Right lobe of liver (tissue), 6 donors: ENCODE measurements around the gene SUSD5. TPM values are rescaled to one million over a fixed set of nuclear protein-coding genes. Genes with fewer than 3 reads are reported as not detected.

Experiments
- ATAC-seq, 4 donors: fragments of 200-7000 bp; cut with Tn5 transposase; one replicate each; pipeline ENCODE4 v1.9.1; 2020; ENCODE audit warnings: mild to moderate bottlenecking in 4 of 4, moderate library complexity in 4 of 4
- DNase-seq, 3 donors: peaks; one replicate each; pipeline ENCODE4 v3.0.0-alpha.2; 2020
- H3K27ac ChIP-seq, 3 donors: fragments of 200-600 bp; one replicate each; pipeline ENCODE4 v1.8.0; 2022
- H3K27me3 ChIP-seq, 2 donors: fragments of 200-600 bp; one replicate each; pipeline ENCODE4 v1.8.0; 2022
- H3K36me3 ChIP-seq, 4 donors: fragments of 200-600 bp; sonication (generic) in 1 of 4; one replicate each; pipeline versions ENCODE4 v1.5.1 to v1.8.0; 2017 to 2022; ENCODE audit warnings: control low read depth in 1 of 4
- H3K4me1 ChIP-seq, 4 donors: fragments of 200-600 bp; sonication (generic) in 1 of 4; one replicate each; pipeline versions ENCODE4 v1.5.1 to v1.8.0; 2017 to 2022; ENCODE audit warnings: control low read depth in 1 of 4
- H3K4me3 ChIP-seq, 3 donors: fragments of 200-600 bp; one replicate each; pipeline ENCODE4 v1.8.0; 2022
- H3K9me3 ChIP-seq, 4 donors: fragments of 200-600 bp; sonication (generic) in 1 of 4; one replicate each; pipeline versions ENCODE4 v1.5.1 to v1.8.0; 2017 to 2022; ENCODE audit warnings: control low read depth in 1 of 4
- POLR2A ChIP-seq: fragments of 450-650 bp; IDR thresholded peaks from one replicate; pipeline ENCODE4 v1.6.1; 2017; ENCODE audit warnings: antibody characterized with exemption, mild to moderate bottlenecking
- WGBS: methylation state at CpG from one replicate; pipeline ENCODE4 v1.1.6; 2018; ENCODE audit warnings: low coverage, low lambda C conversion rate; ENCODE audit not compliant: insufficient coverage; ENCODE audit errors: missing lambda C conversion rate; 5-methylcytosine and 5-hydroxymethylcytosine counted together
- intact Hi-C, 2 donors: fragments of 100-400 bp; cut with DNase I; formaldehyde crosslinking; loops; one replicate each; pipeline versions ENCODE4 v1.11.2 to v1.14.1; 2022
- total RNA-seq, 6 experiments: library from RNA; depleted of rRNA in 2 of 6; stranded (reverse); fragments of >200 nt in 2 of 6; fragmentation: NEBNext Ultra II Directional in 3 of 6; extraction: Animal tissue kit (Norgen Biotek cat#: 25700) in 3 of 6; gene quantifications; one replicate each; pipeline versions ENCODE4 v1.1.0 to v1.2.4, GENCODE V29; 2016 to 2023
- TF ChIP-seq, protein P1 (sequence below), 4 donors: fragments of 200-600 bp in 3 of 4; fragments of 450-650 bp in 1 of 4; IDR thresholded peaks; one replicate each; pipeline versions ENCODE4 v1.5.1 to v1.8.0; 2016 to 2022; ENCODE audit warnings: antibody characterized with exemption in 4 of 4, mild to moderate bottlenecking in 2 of 4
- donor health status: DM: no; HTN: yes; CAD: no.
- donor health status: DM: no; HTN: no; CAD: no.
- donor health status: DM: no; HTN: no; CAD: no.
- donor health status: DM: no; HTN: yes; CAD: no.
- donor health status: DM: no; HTN: yes; CAD: no.

The SUSD5 gene
- total RNA-seq, 6 experiments from 2014 or later = 0.05 to 0.20 (median 0.16) TPM; not detected in 2

DNA sequence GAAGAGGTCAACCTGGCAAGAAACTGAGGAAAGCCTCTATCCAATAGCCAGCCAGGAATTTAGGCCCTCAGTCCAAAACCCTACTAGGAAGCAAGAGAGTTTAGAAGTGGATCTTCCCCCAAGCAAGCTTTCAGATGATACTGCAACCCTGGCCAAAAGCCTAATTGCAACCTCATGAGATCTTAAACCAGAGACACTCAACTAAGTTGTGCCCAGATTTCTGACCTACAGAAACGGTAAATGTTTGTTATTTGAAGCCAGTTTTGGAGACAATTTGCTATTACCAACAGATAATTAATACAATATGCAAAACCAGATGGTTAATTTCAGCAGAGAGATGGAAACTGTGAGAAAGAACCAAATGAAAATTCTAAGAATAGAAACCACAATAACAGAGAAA lies 21.7 kb upstream of the SUSD5 start:
- DNase-seq (no peak), ATAC-seq (no peak)
- H3K4me1 ChIP-seq = no peaks in the 10 kb centered on the region
- intact Hi-C loops = no loop called here
- TF ChIP-seq POLR2A = no peak
- TF ChIP-seq, protein P1, sequence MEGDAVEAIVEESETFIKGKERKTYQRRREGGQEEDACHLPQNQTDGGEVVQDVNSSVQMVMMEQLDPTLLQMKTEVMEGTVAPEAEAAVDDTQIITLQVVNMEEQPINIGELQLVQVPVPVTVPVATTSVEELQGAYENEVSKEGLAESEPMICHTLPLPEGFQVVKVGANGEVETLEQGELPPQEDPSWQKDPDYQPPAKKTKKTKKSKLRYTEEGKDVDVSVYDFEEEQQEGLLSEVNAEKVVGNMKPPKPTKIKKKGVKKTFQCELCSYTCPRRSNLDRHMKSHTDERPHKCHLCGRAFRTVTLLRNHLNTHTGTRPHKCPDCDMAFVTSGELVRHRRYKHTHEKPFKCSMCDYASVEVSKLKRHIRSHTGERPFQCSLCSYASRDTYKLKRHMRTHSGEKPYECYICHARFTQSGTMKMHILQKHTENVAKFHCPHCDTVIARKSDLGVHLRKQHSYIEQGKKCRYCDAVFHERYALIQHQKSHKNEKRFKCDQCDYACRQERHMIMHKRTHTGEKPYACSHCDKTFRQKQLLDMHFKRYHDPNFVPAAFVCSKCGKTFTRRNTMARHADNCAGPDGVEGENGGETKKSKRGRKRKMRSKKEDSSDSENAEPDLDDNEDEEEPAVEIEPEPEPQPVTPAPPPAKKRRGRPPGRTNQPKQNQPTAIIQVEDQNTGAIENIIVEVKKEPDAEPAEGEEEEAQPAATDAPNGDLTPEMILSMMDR (IDR thresholded peaks at IDR 0.05) = no peak
- no peak overlapping the region for H3K27ac ChIP-seq
- no peaks in the 10 kb centered on the region for H3K27me3 ChIP-seq
- no peak overlapping the region for H3K4me3 ChIP-seq
- no peaks in the 10 kb centered on the region for H3K9me3 ChIP-seq
- H3K36me3 ChIP-seq = no peaks in the 10 kb centered on the region
- WGBS = 82% methylated on average over 1 of the region's 1 CpG

DNA sequence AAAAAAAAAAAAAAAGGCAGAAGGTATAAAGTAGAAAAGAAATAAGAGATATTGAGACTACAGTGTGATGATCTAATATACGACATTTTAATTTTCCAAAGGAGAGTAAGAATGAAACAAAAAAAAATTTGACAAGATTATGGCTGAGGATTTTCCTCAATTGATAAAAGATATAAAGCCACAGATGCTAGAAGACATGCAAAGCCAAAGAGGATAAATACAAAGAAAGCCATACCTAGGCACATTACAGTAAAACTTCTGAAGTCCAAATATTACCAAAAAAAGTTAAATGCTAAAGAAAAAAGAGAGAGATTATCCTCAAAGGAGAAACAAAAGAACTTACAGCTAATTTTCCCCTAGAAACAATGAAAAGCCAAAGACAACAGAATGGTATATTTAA lies 20.3 kb upstream of the SUSD5 start:
- no peak overlapping the region for H3K4me3 ChIP-seq
- no peaks in the 10 kb centered on the region for H3K9me3 ChIP-seq
- DNase-seq = no peak
- no peak for ATAC-seq
- H3K4me1 ChIP-seq = no peaks in the 10 kb centered on the region
- 57% methylated on average over 1 of the region's 1 CpG for WGBS
- no peaks in the 10 kb centered on the region for H3K27me3 ChIP-seq
- H3K27ac ChIP-seq = no peak overlapping the region
- H3K36me3 ChIP-seq = no peaks in the 10 kb centered on the region
- TF ChIP-seq, protein P1 (IDR thresholded peaks at IDR 0.05) = no peak
- TF ChIP-seq POLR2A = no peak
- intact Hi-C loops = no loop called here

DNA sequence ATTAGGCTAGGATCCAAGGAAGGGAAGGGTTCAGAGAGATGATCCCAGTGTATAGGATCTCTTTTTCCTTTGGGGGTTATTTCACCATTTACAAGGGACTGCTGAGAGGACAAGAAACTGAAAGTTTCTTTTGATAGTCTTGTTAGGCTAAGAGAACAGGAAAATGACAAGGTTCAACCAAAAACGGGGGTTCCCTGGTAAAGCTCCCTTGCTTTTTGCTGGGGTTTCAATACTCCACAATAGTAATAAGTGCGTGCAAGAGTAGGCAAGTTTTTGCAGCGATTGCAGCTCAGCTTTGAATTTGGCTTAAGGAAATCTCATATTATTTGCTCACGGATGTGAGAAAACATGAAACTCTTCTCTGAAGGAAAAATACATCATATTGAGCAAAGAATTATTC lies 18.8 kb upstream of the SUSD5 start:
- no peak overlapping the region for H3K27ac ChIP-seq
- 60% methylated on average over 4 of the region's 4 CpGs for WGBS
- no peaks in the 10 kb centered on the region for H3K9me3 ChIP-seq
- TF ChIP-seq POLR2A = no peak
- TF ChIP-seq, protein P1 (IDR thresholded peaks at IDR 0.05) = no peak
- ATAC-seq (no peak), DNase-seq (no peak)
- intact Hi-C loops = no loop called here
- H3K4me1 ChIP-seq = no peaks in the 10 kb centered on the region
- no peaks in the 10 kb centered on the region for H3K27me3 ChIP-seq
- no peaks in the 10 kb centered on the region for H3K36me3 ChIP-seq
- no peak overlapping the region for H3K4me3 ChIP-seq

DNA sequence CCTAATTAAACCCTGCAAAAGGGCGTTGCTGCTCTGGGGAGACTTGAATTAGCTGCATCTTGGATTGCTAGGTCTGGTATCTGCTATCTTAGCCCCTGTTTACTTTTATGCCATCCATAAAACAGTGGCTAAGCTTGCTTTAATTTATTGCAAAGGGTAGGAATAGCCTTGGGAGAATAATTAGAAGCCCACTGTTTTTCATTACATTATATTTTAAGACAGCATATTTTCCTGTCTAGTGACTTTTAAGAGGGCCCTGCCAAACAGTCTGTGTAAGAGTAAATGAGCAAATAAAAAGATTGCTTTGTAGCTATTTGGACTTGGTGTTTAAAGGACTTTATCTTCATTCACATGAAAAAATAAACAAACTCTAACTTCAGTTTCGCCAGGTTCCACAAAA lies 17.4 kb upstream of the SUSD5 start:
- Histone ChIP-seq H3K4me3 (no peak overlapping the region), H3K36me3 (no peaks in the 10 kb centered on the region), H3K9me3 (no peaks in the 10 kb centered on the region), H3K27me3 (no peaks in the 10 kb centered on the region), H3K4me1 (no peaks in the 10 kb centered on the region), H3K27ac (no peak overlapping the region)
- DNase-seq = no peak
- WGBS = 64% methylated on average over 2 of the region's 2 CpGs
- intact Hi-C loops = no loop called here
- TF ChIP-seq POLR2A = no peak
- TF ChIP-seq, protein P1 (IDR thresholded peaks at IDR 0.05) = no peak
- no peak for ATAC-seq

DNA sequence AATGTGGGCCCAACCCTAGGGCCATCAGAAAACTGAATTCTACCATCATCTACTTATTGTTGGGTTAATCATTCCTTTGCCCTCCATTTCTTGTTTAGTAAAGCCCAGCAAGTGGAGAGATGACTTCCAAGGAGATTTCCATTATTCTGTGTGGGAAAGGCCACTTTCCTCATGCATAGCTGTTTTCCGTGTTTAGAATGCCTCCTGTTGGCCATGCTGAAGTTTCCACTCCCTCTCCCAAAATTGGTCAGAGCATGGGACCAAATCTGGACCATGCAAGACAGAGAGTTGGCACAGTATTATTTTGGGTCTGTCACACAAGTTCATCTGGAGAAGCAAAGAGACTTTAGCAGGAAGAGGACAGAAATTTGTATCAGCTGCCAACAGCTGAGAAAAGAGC lies 15.3 kb upstream of the SUSD5 start:
- intact Hi-C loops = no loop called here
- no peak for ATAC-seq
- 53% methylated on average over 1 of the region's 1 CpG for WGBS

More for the DNA sequence above, 15.3 kb upstream of the SUSD5 start:
- H3K36me3 ChIP-seq = no peaks in the 10 kb centered on the region
- no peaks in the 10 kb centered on the region for H3K27me3 ChIP-seq
- TF ChIP-seq, protein P1 (IDR thresholded peaks at IDR 0.05) = no peak
- no peak for TF ChIP-seq POLR2A
- no peak overlapping the region for H3K27ac ChIP-seq
- H3K4me1 ChIP-seq = no peaks in the 10 kb centered on the region
- no peak for DNase-seq
- no peaks in the 10 kb centered on the region for H3K9me3 ChIP-seq
- no peak overlapping the region for H3K4me3 ChIP-seq
